ENCODE measurements around the gene WDR62. TPM values are rescaled to one million over a fixed set of nuclear protein-coding genes. Genes with fewer than 3 reads are reported as not detected.

The WDR62 gene
- total RNA-seq, 1 donor from 2014 or later = 22.3 TPM

GRCh38 chr19:36093687-36094086, 39.0 kb downstream of the WDR62 start:
- peak overlapping the region; percentile 51 for H3K27ac Mint-ChIP-seq
- no peaks in the 10 kb centered on the region for H3K9me3 Mint-ChIP-seq
- H3K4me1 Mint-ChIP-seq (ENCODE audit: low read depth) = peaks cover 15% of the 10 kb centered on the region
- no peak overlapping the region for H3K4me3 Mint-ChIP-seq (ENCODE audit: low read depth)
- no peaks in the 10 kb centered on the region for H3K27me3 Mint-ChIP-seq (ENCODE audit: low read depth)
- H3K36me3 Mint-ChIP-seq (ENCODE audit: low read depth) = peaks cover 53% of the 10 kb centered on the region
- intact Hi-C loops (cut with micrococcal nuclease) = no loop called here
- DNase-seq (ENCODE audit: low spot score) = no peak

GRCh38 chr19:36097036-36097435, 42.3 kb downstream of the WDR62 start:
- Mint-ChIP-seq H3K27ac (no peak overlapping the region), H3K9me3 (no peaks in the 10 kb centered on the region), H3K4me3 (ENCODE audit: low read depth) (no peak overlapping the region), H3K36me3 (ENCODE audit: low read depth) (peaks cover 38% of the 10 kb centered on the region), H3K27me3 (ENCODE audit: low read depth) (no peaks in the 10 kb centered on the region), H3K4me1 (ENCODE audit: low read depth) (peaks cover 15% of the 10 kb centered on the region)
- DNase-seq (ENCODE audit: low spot score) = no peak
- intact Hi-C loops (cut with micrococcal nuclease) = no loop called here

- no peak overlapping the region for H3K4me3 Mint-ChIP-seq (ENCODE audit: low read depth)
- no peak overlapping the region for H3K27ac Mint-ChIP-seq
- no peaks in the 10 kb centered on the region for H3K4me1 Mint-ChIP-seq (ENCODE audit: low read depth)
- intact Hi-C loops (cut with micrococcal nuclease) = no loop called here
- H3K36me3 Mint-ChIP-seq (ENCODE audit: low read depth) = peaks cover 38% of the 10 kb centered on the region
- H3K9me3 Mint-ChIP-seq = no peaks in the 10 kb centered on the region
- no peaks in the 10 kb centered on the region for H3K27me3 Mint-ChIP-seq (ENCODE audit: low read depth)
- no peak for DNase-seq (ENCODE audit: low spot score)
Measured at GRCh38 chr19:36099166-36099785, 44.6 kb downstream of the WDR62 start.

GRCh38 chr19:36100476-36100875, 45.8 kb downstream of the WDR62 start:
- Mint-ChIP-seq H3K4me3 (ENCODE audit: low read depth) (no peak overlapping the region), H3K27ac (no peak overlapping the region), H3K4me1 (ENCODE audit: low read depth) (no peaks in the 10 kb centered on the region), H3K9me3 (no peaks in the 10 kb centered on the region), H3K36me3 (ENCODE audit: low read depth) (peaks cover 39% of the 10 kb centered on the region), H3K27me3 (ENCODE audit: low read depth) (no peaks in the 10 kb centered on the region)
- DNase-seq (ENCODE audit: low spot score) = no peak
- intact Hi-C loops (cut with micrococcal nuclease) = no loop called here

GRCh38 chr19:36101550-36102327, 47.0 kb downstream of the WDR62 start:
- H3K27ac Mint-ChIP-seq = no peak overlapping the region
- H3K27me3 Mint-ChIP-seq (ENCODE audit: low read depth) = no peaks in the 10 kb centered on the region
- intact Hi-C loops (cut with micrococcal nuclease) = no loop called here
- no peak for DNase-seq (ENCODE audit: low spot score)
- peaks cover 40% of the 10 kb centered on the region for H3K36me3 Mint-ChIP-seq (ENCODE audit: low read depth)
- H3K4me3 Mint-ChIP-seq (ENCODE audit: low read depth) = no peak overlapping the region
- no peaks in the 10 kb centered on the region for H3K9me3 Mint-ChIP-seq
- no peaks in the 10 kb centered on the region for H3K4me1 Mint-ChIP-seq (ENCODE audit: low read depth)

- H3K4me1 Mint-ChIP-seq (ENCODE audit: low read depth) = no peaks in the 10 kb centered on the region
- DNase-seq (ENCODE audit: low spot score) = no peak
- intact Hi-C loops (cut with micrococcal nuclease) = no loop called here
- H3K4me3 Mint-ChIP-seq (ENCODE audit: low read depth) = no peak overlapping the region
- H3K36me3 Mint-ChIP-seq (ENCODE audit: low read depth) = peaks cover 33% of the 10 kb centered on the region
- H3K27ac Mint-ChIP-seq = no peak overlapping the region
- no peaks in the 10 kb centered on the region for H3K27me3 Mint-ChIP-seq (ENCODE audit: low read depth)
- H3K9me3 Mint-ChIP-seq = no peaks in the 10 kb centered on the region
Measured at GRCh38 chr19:36103040-36103626, 48.4 kb downstream of the WDR62 start.

GRCh38 chr19:36103842-36104552, 49.3 kb downstream of the WDR62 start:
- no peaks in the 10 kb centered on the region for H3K9me3 Mint-ChIP-seq
- no peak overlapping the region for H3K4me3 Mint-ChIP-seq (ENCODE audit: low read depth)
- H3K27ac Mint-ChIP-seq = no peak overlapping the region
- no peaks in the 10 kb centered on the region for H3K4me1 Mint-ChIP-seq (ENCODE audit: low read depth)
- intact Hi-C loops (cut with micrococcal nuclease) = no loop called here
- H3K36me3 Mint-ChIP-seq (ENCODE audit: low read depth) = peaks cover 29% of the 10 kb centered on the region
- no peaks in the 10 kb centered on the region for H3K27me3 Mint-ChIP-seq (ENCODE audit: low read depth)
- no peak for DNase-seq (ENCODE audit: low spot score)

GRCh38 chr19:36106441-36106840, 51.7 kb downstream of the WDR62 start:
- no peaks in the 10 kb centered on the region for H3K9me3 Mint-ChIP-seq
- H3K36me3 Mint-ChIP-seq (ENCODE audit: low read depth) = peaks cover 25% of the 10 kb centered on the region
- no peak overlapping the region for H3K27ac Mint-ChIP-seq
- no peak for DNase-seq (ENCODE audit: low spot score)
- intact Hi-C loops (cut with micrococcal nuclease) = no loop called here
- no peaks in the 10 kb centered on the region for H3K27me3 Mint-ChIP-seq (ENCODE audit: low read depth)
- no peak overlapping the region for H3K4me3 Mint-ChIP-seq (ENCODE audit: low read depth)
- no peaks in the 10 kb centered on the region for H3K4me1 Mint-ChIP-seq (ENCODE audit: low read depth)

- Mint-ChIP-seq H3K27ac (no peak overlapping the region), H3K4me1 (ENCODE audit: low read depth) (no peaks in the 10 kb centered on the region), H3K4me3 (ENCODE audit: low read depth) (no peak overlapping the region), H3K9me3 (no peaks in the 10 kb centered on the region), H3K36me3 (ENCODE audit: low read depth) (peaks cover 30% of the 10 kb centered on the region), H3K27me3 (ENCODE audit: low read depth) (no peaks in the 10 kb centered on the region)
- intact Hi-C loops (cut with micrococcal nuclease) = no loop called here
- no peak for DNase-seq (ENCODE audit: low spot score)
Measured at GRCh38 chr19:36106991-36107390, 52.3 kb downstream of the WDR62 start.

GRCh38 chr19:36108684-36109083, 54.0 kb downstream of the WDR62 start:
- no peak overlapping the region for H3K27ac Mint-ChIP-seq
- peaks cover 5% of the 10 kb centered on the region for H3K4me1 Mint-ChIP-seq (ENCODE audit: low read depth)
- no peak for DNase-seq (ENCODE audit: low spot score)
- intact Hi-C loops (cut with micrococcal nuclease) = no loop called here
- no peaks in the 10 kb centered on the region for H3K27me3 Mint-ChIP-seq (ENCODE audit: low read depth)
- H3K9me3 Mint-ChIP-seq = no peaks in the 10 kb centered on the region
- H3K36me3 Mint-ChIP-seq (ENCODE audit: low read depth) = peaks cover 33% of the 10 kb centered on the region
- H3K4me3 Mint-ChIP-seq (ENCODE audit: low read depth) = no peak overlapping the region

GRCh38 chr19:36110487-36111199, 55.9 kb downstream of the WDR62 start, which contains the start of gene OVOL3:
TSS of gene OVOL3 (plus strand) at chr19:36111143. CDS start at chr19:36111203, 60 bp downstream.
- H3K4me3 Mint-ChIP-seq (ENCODE audit: low read depth) = peak within 1 kb of the TSS; percentile 17
- no peaks in the 10 kb centered on the region for H3K27me3 Mint-ChIP-seq (ENCODE audit: low read depth)
- peaks cover 27% of the 10 kb centered on the region for H3K36me3 Mint-ChIP-seq (ENCODE audit: low read depth)
- peaks cover 8% of the 10 kb centered on the region for H3K4me1 Mint-ChIP-seq (ENCODE audit: low read depth)
- DNase-seq (ENCODE audit: low spot score) = no peak
- intact Hi-C loops (cut with micrococcal nuclease) = loop anchor here (10.0 kb wide), 1 partner anchor 466 kb away; the partner anchor contains the start of genes COX6B1 and ETV2
- H3K9me3 Mint-ChIP-seq = no peaks in the 10 kb centered on the region
- H3K27ac Mint-ChIP-seq = no peak within 1 kb of the TSS

- Mint-ChIP-seq H3K9me3 (no peaks in the 10 kb centered on the region), H3K27me3 (ENCODE audit: low read depth) (no peaks in the 10 kb centered on the region), H3K27ac (no peak overlapping the region), H3K4me1 (ENCODE audit: low read depth) (peaks cover 11% of the 10 kb centered on the region), H3K4me3 (ENCODE audit: low read depth) (no peak overlapping the region), H3K36me3 (ENCODE audit: low read depth) (peaks cover 27% of the 10 kb centered on the region)
- no peak for DNase-seq (ENCODE audit: low spot score)
- intact Hi-C loops (cut with micrococcal nuclease) = loop anchor here (10.0 kb wide), 1 partner anchor 466 kb away; the partner anchor contains the start of genes COX6B1 and ETV2
Measured at GRCh38 chr19:36111200-36111539, 56.5 kb downstream of the WDR62 start.

All from activated T-helper 2 cell treated with anti-CD3 and anti-CD28 coated beads, Interferon-gamma antibody, Interleukin-2, Interleukin-4, amounts not matched to agents 10 μg/mL and 5 μg/mL and 100 μg/mL, durations not matched to agents 14 hours and 24 hours and 36 hours (primary cell).